ENCODE results near the gene LYZL1. TPM values are rescaled to one million over a fixed set of nuclear protein-coding genes. Genes with fewer than 3 reads are reported as not detected.
"Not testable (repeated sequence)": the region's sequence is repeated elsewhere in the genome, so short reads cannot be mapped to it uniquely, and the experiment has no call there.

Gene LYZL1
- total RNA-seq, 1 experiment from 2014 or later = not detected

- DNase-seq (ENCODE audit: low read depth) = no peak
These were observed 25.4 kb upstream of the LYZL1 start for GRCh38 chr10:29263506-29263905.

- no peak for DNase-seq (ENCODE audit: low read depth)
These were observed 23.6 kb upstream of the LYZL1 start for GRCh38 chr10:29265210-29265768.

- DNase-seq (ENCODE audit: low read depth) = no peak
These were observed 22.2 kb upstream of the LYZL1 start for GRCh38 chr10:29266641-29267040.

GRCh38 chr10:29268011-29268410 is 20.9 kb upstream of the LYZL1 start:
- DNase-seq (ENCODE audit: low read depth) = no peak

GRCh38 chr10:29269486-29269885 is 19.4 kb upstream of the LYZL1 start:
- no peak for DNase-seq (ENCODE audit: low read depth)

- no peak for DNase-seq (ENCODE audit: low read depth)
These were observed 18.0 kb upstream of the LYZL1 start for GRCh38 chr10:29270883-29271282.

- no peak for DNase-seq (ENCODE audit: low read depth)
These were observed 17.0 kb upstream of the LYZL1 start for GRCh38 chr10:29271877-29272276.

- no peak for DNase-seq (ENCODE audit: low read depth)
These were observed 15.4 kb upstream of the LYZL1 start for GRCh38 chr10:29273478-29273877.

GRCh38 chr10:29276251-29276850 is 12.5 kb upstream of the LYZL1 start:
- DNase-seq (ENCODE audit: low read depth) = peak; percentile 19

GRCh38 chr10:29277296-29277695 is 11.6 kb upstream of the LYZL1 start:
- DNase-seq (ENCODE audit: low read depth) = peak; percentile 58

- DNase-seq (ENCODE audit: low read depth) = no peak
These were observed 8.9 kb upstream of the LYZL1 start for GRCh38 chr10:29279779-29280487.

- DNase-seq (ENCODE audit: low read depth) = no peak
These were observed 8.4 kb upstream of the LYZL1 start for GRCh38 chr10:29280488-29280840.

GRCh38 chr10:29285624-29286051 is 3.2 kb upstream of the LYZL1 start:
- DNase-seq (ENCODE audit: low read depth) = no peak

GRCh38 chr10:29287635-29288034 is 1.2 kb upstream of the LYZL1 start:
- DNase-seq (ENCODE audit: low read depth) = no peak

GRCh38 chr10:29291561-29291960 is 2.7 kb downstream of the LYZL1 start:
- DNase-seq (ENCODE audit: low read depth) = not testable (repeated sequence)

- DNase-seq (ENCODE audit: low read depth) = not testable (repeated sequence)
These were observed 3.5 kb downstream of the LYZL1 start for GRCh38 chr10:29292406-29292805.

- peak; percentile 68 for DNase-seq (ENCODE audit: low read depth)
These were observed 6.9 kb downstream of the LYZL1 start for GRCh38 chr10:29295813-29296212.

GRCh38 chr10:29297678-29298077 is 8.8 kb downstream of the LYZL1 start:
- peak; percentile 33 for DNase-seq (ENCODE audit: low read depth)

- no peak for DNase-seq (ENCODE audit: low read depth)
These were observed 12.6 kb downstream of the LYZL1 start for GRCh38 chr10:29301359-29301910.

GRCh38 chr10:29302499-29302898 is 13.6 kb downstream of the LYZL1 start:
- no peak for DNase-seq (ENCODE audit: low read depth)

GRCh38 chr10:29304264-29304994 is 15.6 kb downstream of the LYZL1 start:
- peak; percentile 83 for DNase-seq (ENCODE audit: low read depth)

GRCh38 chr10:29304995-29305335 is 16.1 kb downstream of the LYZL1 start:
- peak; percentile 51 for DNase-seq (ENCODE audit: low read depth)

Measured in RPMI7951 (cell line).